Testis (tissue), 3 donors: Measurements from ENCODE around the gene MAP3K9. TPM values are rescaled to one million over a fixed set of nuclear protein-coding genes. Genes with fewer than 3 reads are reported as not detected.

Source experiments
- DNase-seq: peaks from one replicate; pipeline ENCODE4 v3.0.0-alpha.2; 2019
- H3K27ac ChIP-seq, 2 donors: fragments of 200-600 bp; sonication (generic); one replicate each; pipeline ENCODE4 v1.5.1; 2019
- H3K27me3 ChIP-seq: fragments of 200-600 bp; sonication (generic); one replicate; pipeline ENCODE4 v1.5.1; 2019
- H3K36me3 ChIP-seq: fragments of 200-600 bp; sonication (generic); one replicate; pipeline ENCODE4 v1.5.1; 2017; ENCODE audit warnings: low read depth; ENCODE audit errors: missing control alignments
- H3K4me1 ChIP-seq: fragments of 200-600 bp; sonication (generic); one replicate; pipeline ENCODE4 v1.5.1; 2019
- H3K4me3 ChIP-seq, 2 donors: fragments of 200-600 bp; sonication (generic); one replicate each; pipeline ENCODE4 v1.5.1; 2017 to 2019
- H3K9me3 ChIP-seq: fragments of 200-600 bp; sonication (generic); one replicate; pipeline ENCODE4 v1.5.1; 2017
- POLR2A ChIP-seq: fragments of 450-650 bp; IDR thresholded peaks from one replicate; pipeline ENCODE4 v1.6.1; 2017; ENCODE audit warnings: antibody characterized with exemption, mild to moderate bottlenecking, moderate library complexity
- WGBS, 2 donors: methylation state at CpG; one replicate each; pipeline ENCODE4 v1.1.5; 2018; 5-methylcytosine and 5-hydroxymethylcytosine counted together
- intact Hi-C: fragments of 100-400 bp; cut with DNase I; formaldehyde crosslinking; loops from one replicate; pipeline ENCODE4 v1.15.1; 2023; ENCODE audit warnings: low total_unique reads
- polyA plus RNA-seq: library from polyadenylated mRNA; stranded (reverse); fragments of 350-450 nt; fragmentation: Illumina TruSeq; extraction: RNeasy Lipid Tissue Mini Kit (QIAGEN cat#74804); gene quantifications from one replicate; pipeline ENCODE4 v1.2.3, GENCODE V29; 2014; ENCODE audit warnings: low read depth, low replicate concordance; ENCODE audit not compliant: insufficient read depth
- total RNA-seq, 2 donors: library from RNA; depleted of rRNA; stranded (reverse); fragments of >200 nt; gene quantifications; one replicate each; pipeline ENCODE4 v1.2.3, GENCODE V29; 2016
- TF ChIP-seq, protein P1 (sequence below), 3 experiments: fragments of 450-650 bp in 2 of 3; fragments of 200-600 bp in 1 of 3; sonication (generic) in 1 of 3; IDR thresholded peaks; one replicate each; pipeline ENCODE4 v1.5.1; 2016 to 2019; ENCODE audit warnings: antibody characterized with exemption in 3 of 3, mild to moderate bottlenecking in 2 of 3, moderate library complexity in 1 of 3

Gene MAP3K9
- total and polyA plus RNA-seq, 3 donors from 2014 or later = 17.4 to 22.5 (median 18.0) TPM

DNA sequence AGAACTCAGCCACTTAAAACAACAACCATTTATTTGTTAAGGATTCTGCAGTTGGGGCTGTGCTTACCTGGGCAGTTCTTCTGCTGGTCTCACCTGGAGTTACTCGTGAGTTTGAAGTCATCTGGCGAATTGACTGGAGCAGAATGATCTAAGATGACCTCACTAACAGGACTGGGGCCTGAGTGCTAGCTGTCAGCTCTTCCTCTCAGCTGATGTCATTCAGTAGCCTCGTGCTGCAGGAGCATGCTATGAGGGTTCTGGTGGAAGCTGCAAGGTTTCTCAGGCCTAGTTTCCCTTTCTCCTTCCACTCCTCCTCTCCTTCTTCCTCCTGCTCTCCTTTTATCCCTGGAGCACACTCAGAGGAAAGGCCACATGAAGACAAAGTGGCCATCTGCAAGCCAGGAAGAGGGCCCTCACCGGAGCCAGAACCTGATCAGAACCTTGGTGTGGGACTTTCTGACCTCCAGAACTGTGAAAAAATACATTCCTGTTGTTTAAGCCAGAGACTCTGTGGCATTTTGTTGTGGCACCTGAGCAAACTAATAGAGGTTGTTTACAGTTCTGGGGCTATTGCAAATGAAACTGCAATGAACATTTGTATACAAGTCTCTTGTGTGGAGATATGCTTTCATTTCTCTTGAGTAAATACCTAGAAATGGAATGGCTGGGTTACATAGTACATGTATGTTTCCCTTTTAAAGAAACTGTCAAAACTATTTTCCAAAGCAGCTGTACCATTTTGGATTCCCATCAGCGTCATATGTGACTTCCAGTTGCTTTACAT lies 21.9 kb upstream of the MAP3K9 start:
- Histone ChIP-seq H3K27ac (no peak overlapping the region), H3K4me3 (no peak overlapping the region), H3K36me3 (no peaks in the 10 kb centered on the region), H3K27me3 (no peaks in the 10 kb centered on the region), H3K4me1 (peaks cover 10% of the 10 kb centered on the region), H3K9me3 (no peaks in the 10 kb centered on the region)
- 66 to 81% methylated on average over 5 of the region's 5 CpGs for WGBS, 2 donors
- DNase-seq = peak; percentile 27
- no peak for TF ChIP-seq POLR2A
- TF ChIP-seq, protein P1, sequence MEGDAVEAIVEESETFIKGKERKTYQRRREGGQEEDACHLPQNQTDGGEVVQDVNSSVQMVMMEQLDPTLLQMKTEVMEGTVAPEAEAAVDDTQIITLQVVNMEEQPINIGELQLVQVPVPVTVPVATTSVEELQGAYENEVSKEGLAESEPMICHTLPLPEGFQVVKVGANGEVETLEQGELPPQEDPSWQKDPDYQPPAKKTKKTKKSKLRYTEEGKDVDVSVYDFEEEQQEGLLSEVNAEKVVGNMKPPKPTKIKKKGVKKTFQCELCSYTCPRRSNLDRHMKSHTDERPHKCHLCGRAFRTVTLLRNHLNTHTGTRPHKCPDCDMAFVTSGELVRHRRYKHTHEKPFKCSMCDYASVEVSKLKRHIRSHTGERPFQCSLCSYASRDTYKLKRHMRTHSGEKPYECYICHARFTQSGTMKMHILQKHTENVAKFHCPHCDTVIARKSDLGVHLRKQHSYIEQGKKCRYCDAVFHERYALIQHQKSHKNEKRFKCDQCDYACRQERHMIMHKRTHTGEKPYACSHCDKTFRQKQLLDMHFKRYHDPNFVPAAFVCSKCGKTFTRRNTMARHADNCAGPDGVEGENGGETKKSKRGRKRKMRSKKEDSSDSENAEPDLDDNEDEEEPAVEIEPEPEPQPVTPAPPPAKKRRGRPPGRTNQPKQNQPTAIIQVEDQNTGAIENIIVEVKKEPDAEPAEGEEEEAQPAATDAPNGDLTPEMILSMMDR (IDR thresholded peaks at IDR 0.05) = no peak
- intact Hi-C loops = no loop called here

DNA sequence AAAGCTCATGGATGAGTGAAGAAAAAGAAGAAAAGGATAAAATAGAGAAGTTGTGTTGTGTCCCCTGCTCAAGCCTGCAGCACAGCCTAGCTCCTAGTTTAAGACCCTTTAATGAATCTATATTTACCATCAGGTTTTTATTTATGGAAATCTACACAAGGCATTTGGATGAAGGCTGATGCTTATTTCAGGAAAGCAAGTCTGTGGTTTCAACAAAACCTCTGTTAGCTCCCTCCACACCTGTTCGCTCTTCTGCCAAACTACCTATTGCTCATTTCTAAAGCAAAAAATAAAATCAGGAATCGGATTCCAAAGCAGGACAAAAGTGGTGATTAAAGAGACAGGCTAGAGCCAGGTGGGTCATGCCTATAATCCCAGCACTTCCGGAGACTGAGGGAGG lies 18.9 kb upstream of the MAP3K9 start:
- Histone ChIP-seq H3K4me1 (peaks cover 9% of the 10 kb centered on the region), H3K27ac (no peak overlapping the region), H3K9me3 (no peaks in the 10 kb centered on the region), H3K27me3 (no peaks in the 10 kb centered on the region), H3K36me3 (no peaks in the 10 kb centered on the region), H3K4me3 (no peak overlapping the region)
- intact Hi-C loops = loop anchor here (10.0 kb wide), 1 partner anchor 147 kb away; no protein-coding TSS in a partner anchor
- WGBS, 2 donors = 80 to 94% methylated on average over 3 of the region's 3 CpGs
- DNase-seq = no peak
- TF ChIP-seq, protein P1 (IDR thresholded peaks at IDR 0.05) = no peak
- no peak for TF ChIP-seq POLR2A

DNA sequence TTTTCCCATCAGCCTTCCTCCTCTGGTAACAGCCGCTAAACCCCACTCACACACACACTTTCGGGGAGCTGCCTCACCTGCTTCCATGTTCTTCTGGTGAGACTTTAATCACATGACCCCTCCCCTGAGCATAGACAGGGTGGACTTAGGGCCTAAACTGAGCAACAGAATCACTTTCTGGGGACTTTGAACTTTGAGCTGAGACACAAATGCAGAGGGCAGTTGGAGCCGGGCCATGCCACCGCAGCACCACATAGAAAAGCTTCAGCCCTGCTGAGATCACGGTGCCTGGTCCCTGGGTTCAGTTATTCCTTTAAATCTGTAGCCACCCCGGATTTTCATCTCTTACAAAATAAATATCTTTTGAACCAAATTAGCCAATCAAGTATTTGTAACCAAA lies 18.4 kb upstream of the MAP3K9 start:
- no peaks in the 10 kb centered on the region for H3K36me3 ChIP-seq
- H3K4me1 ChIP-seq = peaks cover 9% of the 10 kb centered on the region
- H3K27ac ChIP-seq = no peak overlapping the region
- no peaks in the 10 kb centered on the region for H3K9me3 ChIP-seq
- DNase-seq = no peak
- intact Hi-C loops = loop anchor here (10.0 kb wide), 1 partner anchor 147 kb away; no protein-coding TSS in a partner anchor
- H3K4me3 ChIP-seq = no peak overlapping the region
- no peaks in the 10 kb centered on the region for H3K27me3 ChIP-seq
- 92 to 97% methylated on average over 6 of the region's 6 CpGs for WGBS, 2 donors
- TF ChIP-seq POLR2A = no peak
- TF ChIP-seq, protein P1 (IDR thresholded peaks at IDR 0.05) = no peak

DNA sequence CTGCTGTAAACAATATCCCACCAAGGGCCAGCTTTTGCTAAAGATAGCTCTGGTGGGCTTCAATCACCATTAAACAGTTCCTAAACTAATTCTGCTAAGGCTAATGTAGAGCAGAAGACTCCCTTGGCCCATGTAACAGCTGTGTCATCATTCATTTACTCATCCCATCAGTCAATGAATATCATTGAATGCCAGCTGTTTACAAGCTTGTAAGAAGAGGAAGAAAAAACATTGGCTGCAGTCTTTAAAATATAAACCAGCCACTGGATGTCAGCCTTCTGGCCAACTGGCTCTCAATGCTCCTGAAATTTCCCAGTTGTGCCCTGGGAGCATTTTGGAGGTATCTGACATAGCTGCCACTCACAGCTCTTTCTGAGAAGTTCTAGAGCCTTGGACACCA lies 18.0 kb upstream of the MAP3K9 start:
- no peak overlapping the region for H3K4me3 ChIP-seq
- TF ChIP-seq POLR2A = no peak
- TF ChIP-seq, protein P1 (IDR thresholded peaks at IDR 0.05) = no peak
- DNase-seq = no peak
- H3K27me3 ChIP-seq = no peaks in the 10 kb centered on the region
- intact Hi-C loops = loop anchor here (10.0 kb wide), 1 partner anchor 147 kb away; no protein-coding TSS in a partner anchor
- peaks cover 7% of the 10 kb centered on the region for H3K4me1 ChIP-seq
- H3K36me3 ChIP-seq = no peaks in the 10 kb centered on the region
- no peak overlapping the region for H3K27ac ChIP-seq
- no peaks in the 10 kb centered on the region for H3K9me3 ChIP-seq

DNA sequence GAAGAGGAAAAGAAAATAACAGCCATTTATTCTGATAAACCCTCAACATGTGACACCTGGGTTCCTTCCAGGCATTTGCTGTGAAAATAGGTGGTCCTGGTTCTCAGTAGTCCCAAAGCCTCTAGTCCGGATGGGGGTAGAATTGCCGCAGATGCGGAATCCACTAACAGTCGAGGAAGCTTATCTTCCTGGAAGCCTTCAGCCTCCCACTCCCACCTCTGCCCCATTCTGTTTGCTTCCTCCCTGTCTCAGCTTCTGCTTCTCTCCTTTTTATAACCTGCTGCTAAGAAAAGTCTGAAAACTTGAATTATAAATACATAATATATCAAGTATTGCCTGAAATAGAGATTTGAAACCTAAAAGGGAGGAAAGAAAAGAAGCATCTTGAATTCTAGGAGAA lies 14.0 kb upstream of the MAP3K9 start:
- Histone ChIP-seq H3K4me3 (no peak overlapping the region), H3K9me3 (no peaks in the 10 kb centered on the region), H3K4me1 (peaks cover 10% of the 10 kb centered on the region), H3K27ac (no peak overlapping the region), H3K36me3 (no peaks in the 10 kb centered on the region), H3K27me3 (no peaks in the 10 kb centered on the region)
- WGBS, 2 donors = 46 to 49% methylated on average over 4 of the region's 4 CpGs
- TF ChIP-seq, protein P1 (IDR thresholded peaks at IDR 0.05) = no peak
- no peak for TF ChIP-seq POLR2A
- DNase-seq = no peak
- intact Hi-C loops = loop anchor here (10.0 kb wide), 1 partner anchor 152 kb away; no protein-coding TSS in a partner anchor
